Gastroesophageal sphincter (tissue), 3 donors: ENCODE measurements around the gene CMSS1.

Source experiments
- EP300 ChIP-seq: sonication (generic); formaldehyde crosslinking; IDR thresholded peaks from one replicate; pipeline ENCODE4 v1.6.1; 2017; ENCODE audit warnings: antibody characterized with exemption, mild to moderate bottlenecking
- POLR2A ChIP-seq, 2 donors: fragments of 450-650 bp; IDR thresholded peaks; one replicate each; pipeline ENCODE4 v1.6.1; 2017; ENCODE audit warnings: antibody characterized with exemption in 2 of 2, mild to moderate bottlenecking in 2 of 2, moderate library complexity in 1 of 2
- POLR2AphosphoS5 ChIP-seq: sonication (generic); formaldehyde crosslinking; IDR thresholded peaks from one replicate; pipeline ENCODE4 v1.6.1; 2017; ENCODE audit warnings: antibody characterized with exemption
- TF ChIP-seq, protein P1 (sequence below), 4 experiments: fragments of 200-600 bp in 2 of 4; fragments of 450-650 bp in 2 of 4; sonication (generic) in 1 of 4; IDR thresholded peaks; one replicate each; pipeline ENCODE4 v1.5.1; 2017 to 2019; ENCODE audit warnings: antibody characterized with exemption in 4 of 4, mild to moderate bottlenecking in 2 of 4, moderate library complexity in 2 of 4

DNA sequence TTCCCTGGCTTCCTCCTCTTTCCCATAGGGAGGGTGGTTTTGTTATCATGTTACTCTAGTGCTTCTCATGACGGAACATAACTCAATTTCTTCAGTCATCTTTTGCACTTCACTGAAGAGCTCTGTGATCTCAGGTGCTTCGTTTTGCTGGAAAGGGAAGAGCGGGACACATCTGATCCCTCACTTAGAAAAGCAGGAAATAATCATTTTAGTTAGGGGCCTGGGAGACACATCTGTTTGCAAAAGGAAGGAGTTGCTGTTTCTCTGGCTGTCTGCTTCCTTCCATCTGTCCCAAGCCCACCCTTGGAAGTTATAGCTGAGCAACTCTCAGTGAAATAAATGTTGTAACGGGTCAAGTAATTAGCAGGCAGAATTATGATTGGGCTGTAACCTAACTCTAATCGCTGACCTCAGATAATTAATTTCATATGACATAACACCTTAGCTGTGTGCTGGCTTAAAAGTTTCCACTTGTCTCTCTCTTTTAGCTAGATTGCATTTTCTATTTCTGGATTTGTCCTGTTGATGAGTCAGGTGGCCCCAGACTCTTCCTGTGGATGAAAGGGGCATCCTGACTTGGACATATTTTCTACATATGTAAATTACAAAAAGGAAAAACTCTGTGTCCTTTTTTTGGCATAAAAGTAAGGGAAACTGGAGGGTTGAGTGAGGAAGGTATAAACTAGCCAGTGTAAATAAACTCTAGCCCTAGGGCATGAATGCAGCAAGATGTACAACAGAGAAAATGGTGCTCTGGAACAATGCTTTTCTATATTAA lies 307.7 kb downstream of the CMSS1 start:
- TF ChIP-seq POLR2AphosphoS5: no peak
- TF ChIP-seq, protein P1, sequence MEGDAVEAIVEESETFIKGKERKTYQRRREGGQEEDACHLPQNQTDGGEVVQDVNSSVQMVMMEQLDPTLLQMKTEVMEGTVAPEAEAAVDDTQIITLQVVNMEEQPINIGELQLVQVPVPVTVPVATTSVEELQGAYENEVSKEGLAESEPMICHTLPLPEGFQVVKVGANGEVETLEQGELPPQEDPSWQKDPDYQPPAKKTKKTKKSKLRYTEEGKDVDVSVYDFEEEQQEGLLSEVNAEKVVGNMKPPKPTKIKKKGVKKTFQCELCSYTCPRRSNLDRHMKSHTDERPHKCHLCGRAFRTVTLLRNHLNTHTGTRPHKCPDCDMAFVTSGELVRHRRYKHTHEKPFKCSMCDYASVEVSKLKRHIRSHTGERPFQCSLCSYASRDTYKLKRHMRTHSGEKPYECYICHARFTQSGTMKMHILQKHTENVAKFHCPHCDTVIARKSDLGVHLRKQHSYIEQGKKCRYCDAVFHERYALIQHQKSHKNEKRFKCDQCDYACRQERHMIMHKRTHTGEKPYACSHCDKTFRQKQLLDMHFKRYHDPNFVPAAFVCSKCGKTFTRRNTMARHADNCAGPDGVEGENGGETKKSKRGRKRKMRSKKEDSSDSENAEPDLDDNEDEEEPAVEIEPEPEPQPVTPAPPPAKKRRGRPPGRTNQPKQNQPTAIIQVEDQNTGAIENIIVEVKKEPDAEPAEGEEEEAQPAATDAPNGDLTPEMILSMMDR (IDR thresholded peaks at IDR 0.05): no peak
- TF ChIP-seq POLR2A (IDR thresholded peaks at IDR 0.05): no peak
- TF ChIP-seq EP300: no peak
